Transverse colon (tissue), 4 donors: ENCODE data around the gene CHIA. TPM values are rescaled to one million over a fixed set of nuclear protein-coding genes. Genes with fewer than 3 reads are reported as not detected.

Experiments used
- DNase-seq: peaks from one replicate; pipeline ENCODE4 v3.0.0-alpha.2; 2019
- H3K27ac ChIP-seq, 4 donors: fragments of 200-600 bp; sonication (generic); 2 replicates each; pipeline ENCODE4 v1.5.1; 2016 to 2018; ENCODE audit warnings: inconsistent platforms in 4 of 4
- H3K27me3 ChIP-seq: fragments of 200-600 bp; sonication (generic); 2 replicates; pipeline ENCODE4 v1.5.1; 2017; ENCODE audit warnings: inconsistent platforms
- H3K36me3 ChIP-seq, 4 donors: fragments of 200-600 bp; sonication (generic); 2 replicates each; pipeline ENCODE4 v1.5.1; 2017 to 2019; ENCODE audit warnings: inconsistent platforms in 4 of 4
- H3K4me1 ChIP-seq, 4 donors: fragments of 200-600 bp; sonication (generic); 2 replicates each; pipeline ENCODE4 v1.5.1; 2017 to 2020; ENCODE audit warnings: inconsistent platforms in 4 of 4
- H3K4me3 ChIP-seq, 4 donors: fragments of 200-600 bp; sonication (generic); 1 replicate in 1 of 4; 2 replicates in 3 of 4; pipeline versions ENCODE4 v1.5.1 to v1.6.1; 2017 to 2019; ENCODE audit warnings: inconsistent platforms in 4 of 4
- H3K9me3 ChIP-seq, 2 donors: fragments of 200-600 bp; sonication (generic); 2 replicates each; pipeline ENCODE4 v1.5.1; 2017 to 2019; ENCODE audit warnings: inconsistent platforms in 2 of 2
- CTCF ChIP-seq, 5 experiments: fragments of 200-600 bp in 3 of 5; fragments of 450-650 bp in 2 of 5; sonication (generic) in 3 of 5; IDR thresholded peaks; 1 replicate in 2 of 5; 2 replicates in 3 of 5; pipeline ENCODE4 v1.5.1; 2016 to 2017; ENCODE audit warnings: antibody characterized with exemption in 5 of 5, inconsistent platforms in 3 of 5, mild to moderate bottlenecking in 2 of 5, moderate library complexity in 1 of 5
- EP300 ChIP-seq: sonication (generic); formaldehyde crosslinking; IDR thresholded peaks from one replicate; pipeline ENCODE4 v1.6.1; 2017; ENCODE audit warnings: antibody characterized with exemption, low read depth
- POLR2A ChIP-seq: fragments of 450-650 bp; IDR thresholded peaks from one replicate; pipeline ENCODE4 v1.6.1; 2016; ENCODE audit warnings: antibody characterized with exemption, mild to moderate bottlenecking, moderate library complexity
- POLR2AphosphoS5 ChIP-seq, 3 donors: sonication (generic); formaldehyde crosslinking; IDR thresholded peaks; one replicate each; pipeline ENCODE4 v1.6.1; 2016; ENCODE audit warnings: antibody characterized with exemption in 3 of 3
- WGBS, 2 donors: methylation state at CpG; one replicate each; pipeline ENCODE4 v1.1.5; 2018; ENCODE audit warnings: low coverage in 1 of 2; 5-methylcytosine and 5-hydroxymethylcytosine counted together
- in situ Hi-C, 4 donors: fragments of 200-750 bp; cut with MboI; loops; one replicate each; pipeline versions ENCODE4 v1.15.0 to v1.15.1; 2017; ENCODE audit warnings: low sequenced_read_pairs in 3 of 4, low pct_ligation_motif_present in 1 of 4, low pct_unique_long_range_greater_than_20kb in 1 of 4
- intact Hi-C: fragments of 100-400 bp; cut with DNase I; formaldehyde crosslinking; loops from one replicate; pipeline ENCODE4 v1.15.1; 2023; ENCODE audit warnings: low total_unique reads
- total RNA-seq, 4 donors: library from RNA; depleted of rRNA; stranded (reverse); fragments of >200 nt; gene quantifications; one replicate each; pipeline ENCODE4 v1.1.0, GENCODE V29; 2016

Gene CHIA
- total RNA-seq, 4 donors from 2014 or later: not detected

GRCh38 chr1:111256988-111257658 is 33.5 kb upstream of the CHIA start:
- H3K9me3 ChIP-seq: no peaks in the 10 kb centered on the region
- H3K27ac ChIP-seq: no peak overlapping the region
- in situ Hi-C loops: no loop called here
- H3K36me3 ChIP-seq: no peaks in the 10 kb centered on the region
- no peak for DNase-seq
- H3K4me3 ChIP-seq: no peak overlapping the region
- H3K4me1 ChIP-seq: no peaks in the 10 kb centered on the region
- WGBS, 2 donors: 51 to 66% methylated on average over 6 to 8 of the region's 8 CpGs
- intact Hi-C loops: no loop called here
- TF ChIP-seq EP300 (no peak), POLR2A (no peak), POLR2AphosphoS5 (IDR thresholded peaks at IDR 0.05) (no peak), CTCF (IDR thresholded peaks at IDR 0.05) (no peak)
- peaks cover 4% of the 10 kb centered on the region for H3K27me3 ChIP-seq

GRCh38 chr1:111267801-111268508 is 22.7 kb upstream of the CHIA start:
- TF ChIP-seq EP300 (no peak), POLR2A (no peak), POLR2AphosphoS5 (IDR thresholded peaks at IDR 0.05) (no peak), CTCF (IDR thresholded peaks at IDR 0.05) (no peak)
- DNase-seq: no peak
- in situ Hi-C loops: no loop called here
- Histone ChIP-seq H3K4me3 (no peak overlapping the region), H3K9me3 (no peaks in the 10 kb centered on the region), H3K27me3 (peaks cover 43% of the 10 kb centered on the region), H3K36me3 (no peaks in the 10 kb centered on the region), H3K4me1 (peaks cover 0 to 5% (median 0%) of the 10 kb centered on the region in 4 donors), H3K27ac (no peak overlapping the region)
- intact Hi-C loops: no loop called here
- 76% methylated on average over 4 of the region's 4 CpGs; no CpG with 5 or more reads in 1 of the 2 donors for WGBS, 2 donors

GRCh38 chr1:111269825-111270406 is 20.7 kb upstream of the CHIA start:
- H3K4me1 ChIP-seq: peaks cover 0 to 5% (median 0%) of the 10 kb centered on the region in 4 donors
- no peak for DNase-seq
- no peak overlapping the region for H3K27ac ChIP-seq
- no peak overlapping the region for H3K4me3 ChIP-seq
- intact Hi-C loops: no loop called here
- peaks cover 43% of the 10 kb centered on the region for H3K27me3 ChIP-seq
- 73 to 86% methylated on average over 3 to 4 of the region's 4 CpGs for WGBS, 2 donors
- H3K9me3 ChIP-seq: no peaks in the 10 kb centered on the region
- H3K36me3 ChIP-seq: no peaks in the 10 kb centered on the region
- TF ChIP-seq POLR2AphosphoS5 (IDR thresholded peaks at IDR 0.05) (no peak), EP300 (no peak), POLR2A (no peak), CTCF (IDR thresholded peaks at IDR 0.05) (no peak)
- in situ Hi-C loops: no loop called here

- in situ Hi-C loops (no loop called here), intact Hi-C loops (no loop called here)
- peaks cover 43% of the 10 kb centered on the region for H3K27me3 ChIP-seq
- TF ChIP-seq POLR2A (no peak), CTCF (IDR thresholded peaks at IDR 0.05) (no peak), POLR2AphosphoS5 (IDR thresholded peaks at IDR 0.05) (no peak), EP300 (no peak)
- DNase-seq: no peak
- H3K4me1 ChIP-seq: peaks cover 0 to 5% (median 0%) of the 10 kb centered on the region in 4 donors
- H3K27ac ChIP-seq: no peak overlapping the region
- no peak overlapping the region for H3K4me3 ChIP-seq
- H3K9me3 ChIP-seq: no peaks in the 10 kb centered on the region
- WGBS, 2 donors: 30% methylated on average over 37 of the region's 40 CpGs; no CpG with 5 or more reads in 1 of the 2 donors
- H3K36me3 ChIP-seq: no peaks in the 10 kb centered on the region
Observed at GRCh38 chr1:111270771-111271463, 19.7 kb upstream of the CHIA start.
